Measurements from ENCODE around the gene B4GALT7.
"Not testable (repeated sequence)": the region's sequence is repeated elsewhere in the genome, so short reads cannot be mapped to it uniquely, and the experiment has no call there.

B4GALT7 gene

DNA sequence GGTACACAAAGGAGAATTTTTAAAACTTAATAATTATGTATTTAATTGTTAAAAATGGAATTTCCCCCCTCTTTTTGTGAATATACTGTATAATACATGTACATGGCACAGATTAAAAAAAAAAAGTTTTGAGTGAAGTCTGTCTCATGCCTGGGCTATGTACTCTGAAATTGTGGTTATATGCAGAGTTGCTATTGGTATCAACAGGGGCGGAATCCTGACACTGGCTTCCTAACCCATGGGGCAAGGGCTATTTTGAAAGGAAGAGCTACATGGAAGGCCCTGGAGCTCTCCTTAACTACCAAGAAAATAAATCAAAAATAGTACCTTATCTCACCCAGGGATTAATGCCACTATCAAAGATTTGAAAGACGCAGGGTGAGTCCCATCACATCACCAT is 44.7 kb upstream of the B4GALT7 start:
- TF ChIP-seq, protein P1, sequence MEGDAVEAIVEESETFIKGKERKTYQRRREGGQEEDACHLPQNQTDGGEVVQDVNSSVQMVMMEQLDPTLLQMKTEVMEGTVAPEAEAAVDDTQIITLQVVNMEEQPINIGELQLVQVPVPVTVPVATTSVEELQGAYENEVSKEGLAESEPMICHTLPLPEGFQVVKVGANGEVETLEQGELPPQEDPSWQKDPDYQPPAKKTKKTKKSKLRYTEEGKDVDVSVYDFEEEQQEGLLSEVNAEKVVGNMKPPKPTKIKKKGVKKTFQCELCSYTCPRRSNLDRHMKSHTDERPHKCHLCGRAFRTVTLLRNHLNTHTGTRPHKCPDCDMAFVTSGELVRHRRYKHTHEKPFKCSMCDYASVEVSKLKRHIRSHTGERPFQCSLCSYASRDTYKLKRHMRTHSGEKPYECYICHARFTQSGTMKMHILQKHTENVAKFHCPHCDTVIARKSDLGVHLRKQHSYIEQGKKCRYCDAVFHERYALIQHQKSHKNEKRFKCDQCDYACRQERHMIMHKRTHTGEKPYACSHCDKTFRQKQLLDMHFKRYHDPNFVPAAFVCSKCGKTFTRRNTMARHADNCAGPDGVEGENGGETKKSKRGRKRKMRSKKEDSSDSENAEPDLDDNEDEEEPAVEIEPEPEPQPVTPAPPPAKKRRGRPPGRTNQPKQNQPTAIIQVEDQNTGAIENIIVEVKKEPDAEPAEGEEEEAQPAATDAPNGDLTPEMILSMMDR (IDR thresholded peaks at IDR 0.05): no peak
- peak overlapping the region; percentile 38 for H3K4me3 ChIP-seq (ENCODE audit: low read depth, low read length)
- H3K27ac ChIP-seq: no peak overlapping the region
- no peaks in the 10 kb centered on the region for H3K36me3 ChIP-seq (ENCODE audit: control insufficient read depth, insufficient read depth, low read length)
- peaks cover 29% of the 10 kb centered on the region for H3K79me2 ChIP-seq
- H3K4me1 ChIP-seq: peaks cover 16% of the 10 kb centered on the region
- H3K27me3 ChIP-seq (ENCODE audit: control insufficient read depth, insufficient read depth, low read length): no peaks in the 10 kb centered on the region
- no peak overlapping the region for H3K9ac ChIP-seq
- no peak overlapping the region for H3K4me2 ChIP-seq (ENCODE audit: low read length)
- H2AFZ ChIP-seq: peak overlapping the region; percentile 82
- H3K9me3 ChIP-seq (ENCODE audit: control insufficient read depth, low read length): no peaks in the 10 kb centered on the region

DNA sequence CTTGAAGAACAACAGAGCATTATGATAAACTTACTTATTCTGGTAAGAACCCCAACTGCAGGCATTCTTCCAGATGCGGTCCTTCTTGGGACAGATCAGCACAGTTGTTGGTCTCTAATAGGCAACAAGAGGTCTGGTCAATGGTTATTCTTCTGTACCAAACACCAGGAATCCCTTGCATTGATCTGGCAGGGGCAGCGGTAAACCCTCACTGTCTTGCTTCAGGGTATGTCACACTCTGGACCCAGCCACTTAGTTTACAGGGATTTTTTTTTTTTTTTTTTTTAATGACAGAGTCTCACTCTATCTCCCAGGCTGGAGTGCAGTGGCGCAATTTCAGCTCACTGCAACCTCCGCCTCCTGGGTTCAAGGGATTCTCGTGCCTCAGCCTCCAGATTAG is 44.3 kb upstream of the B4GALT7 start:
- Histone ChIP-seq H3K4me3 (ENCODE audit: low read depth, low read length) (no peak overlapping the region), H3K4me2 (ENCODE audit: low read length) (no peak overlapping the region), H2AFZ (no peak overlapping the region), H3K36me3 (ENCODE audit: control insufficient read depth, insufficient read depth, low read length) (no peaks in the 10 kb centered on the region), H3K9me3 (ENCODE audit: control insufficient read depth, low read length) (no peaks in the 10 kb centered on the region), H3K79me2 (peaks cover 25% of the 10 kb centered on the region), H3K27me3 (ENCODE audit: control insufficient read depth, insufficient read depth, low read length) (no peaks in the 10 kb centered on the region), H3K9ac (no peak overlapping the region), H3K4me1 (peaks cover 16% of the 10 kb centered on the region), H3K27ac (no peak overlapping the region)
- TF ChIP-seq, protein P1 (IDR thresholded peaks at IDR 0.05): no peak

- Histone ChIP-seq H3K9me3 (ENCODE audit: control insufficient read depth, low read length) (no peaks in the 10 kb centered on the region), H2AFZ (peak overlapping the region; percentile 73), H3K27ac (peak overlapping the region; percentile 41), H3K79me2 (peaks cover 14% of the 10 kb centered on the region), H3K4me3 (ENCODE audit: low read depth, low read length) (no peak overlapping the region), H3K36me3 (ENCODE audit: control insufficient read depth, insufficient read depth, low read length) (no peaks in the 10 kb centered on the region), H3K27me3 (ENCODE audit: control insufficient read depth, insufficient read depth, low read length) (no peaks in the 10 kb centered on the region), H3K9ac (no peak overlapping the region), H3K4me1 (peaks cover 16% of the 10 kb centered on the region), H3K4me2 (ENCODE audit: low read length) (peak overlapping the region; percentile 25)
- TF ChIP-seq, protein P1 (IDR thresholded peaks at IDR 0.05): no peak
Observed at GRCh38 chr5:177557041-177557647, 42.8 kb upstream of the B4GALT7 start.

- TF ChIP-seq, protein P1 (IDR thresholded peaks at IDR 0.05): no peak
- Histone ChIP-seq H2AFZ (peak overlapping the region; percentile 73), H3K9me3 (ENCODE audit: control insufficient read depth, low read length) (no peaks in the 10 kb centered on the region), H3K4me1 (peaks cover 13% of the 10 kb centered on the region), H3K27ac (peak overlapping the region; percentile 41), H3K4me3 (ENCODE audit: low read depth, low read length) (no peak overlapping the region), H3K4me2 (ENCODE audit: low read length) (no peak overlapping the region), H3K36me3 (ENCODE audit: control insufficient read depth, insufficient read depth, low read length) (no peaks in the 10 kb centered on the region), H3K79me2 (peaks cover 8% of the 10 kb centered on the region), H3K9ac (no peak overlapping the region), H3K27me3 (ENCODE audit: control insufficient read depth, insufficient read depth, low read length) (no peaks in the 10 kb centered on the region)
Observed at GRCh38 chr5:177557796-177558195, 42.1 kb upstream of the B4GALT7 start.

DNA sequence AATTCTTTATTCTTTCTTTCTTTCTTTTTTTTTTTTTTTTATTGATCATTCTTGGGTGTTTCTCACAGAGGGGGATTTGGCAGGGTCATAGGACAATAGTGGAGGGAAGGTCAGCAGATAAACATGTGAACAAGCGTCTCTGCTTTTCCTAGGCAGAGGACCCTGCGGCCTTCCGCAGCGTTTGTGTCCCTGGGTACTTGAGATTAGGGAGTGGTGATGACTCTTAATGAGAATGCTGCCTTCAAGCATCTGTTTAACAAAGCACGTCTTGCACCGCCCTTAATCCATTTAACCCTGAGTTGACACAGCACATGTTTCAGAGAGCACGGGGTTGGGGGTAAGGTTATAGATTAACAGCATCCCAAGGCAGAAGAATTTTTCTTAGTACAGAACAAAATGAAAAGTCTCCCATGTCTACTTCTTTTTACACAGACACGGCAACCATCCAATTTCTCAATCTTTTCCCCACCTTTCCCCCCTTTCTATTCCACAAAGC is 40.4 kb upstream of the B4GALT7 start:
- not testable (repeated sequence) for H3K4me1 ChIP-seq; H3K27ac ChIP-seq; H3K9ac ChIP-seq; H3K4me2 ChIP-seq (ENCODE audit: low read length); H3K4me3 ChIP-seq (ENCODE audit: low read depth, low read length); H3K36me3 ChIP-seq (ENCODE audit: control insufficient read depth, insufficient read depth, low read length); H2AFZ ChIP-seq; H3K27me3 ChIP-seq (ENCODE audit: control insufficient read depth, insufficient read depth, low read length); H3K79me2 ChIP-seq; H3K9me3 ChIP-seq (ENCODE audit: control insufficient read depth, low read length)
